Measurements from ENCODE around the gene RASGEF1C. TPM values are rescaled to one million over a fixed set of nuclear protein-coding genes. Genes with fewer than 3 reads are reported as not detected.

The RASGEF1C gene
- total and polyA plus RNA-seq, 2 of the 13 experiments (the other 11 are each of a cell fraction or from before 2014, with no cell fraction given), result not detected

- no peak for DNase-seq (ENCODE audit: low spot score)
These were observed 53.6 kb downstream of the RASGEF1C start for GRCh38 chr5:180155365-180155926.

DNA sequence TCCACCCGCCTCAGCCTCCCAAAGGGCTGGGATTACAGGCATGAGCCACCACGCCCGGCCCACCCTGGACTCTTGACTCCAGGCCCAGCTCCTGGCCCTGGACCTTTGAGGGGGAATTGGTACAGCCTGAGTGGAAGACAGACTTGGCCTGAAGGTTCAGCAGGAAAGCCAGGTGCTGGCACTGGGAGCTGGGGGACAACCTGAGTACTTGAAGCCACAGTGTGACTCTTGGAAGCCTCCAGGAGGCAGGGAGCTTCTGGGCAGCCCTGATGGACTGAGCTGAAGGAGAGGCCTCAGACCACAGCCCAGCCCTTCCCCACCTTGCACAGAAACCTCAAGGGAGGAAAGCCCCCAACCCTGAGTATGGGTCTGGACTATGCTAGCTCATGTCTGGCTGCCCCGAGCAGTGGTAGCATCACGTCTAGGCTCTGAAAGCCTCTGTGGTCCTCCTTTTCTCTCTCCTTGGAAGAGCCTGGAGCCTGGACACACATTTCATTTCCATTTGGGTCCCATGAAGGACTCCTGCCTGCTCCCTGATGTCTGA, 54.1 kb downstream of the RASGEF1C start:
- H3K27me3 ChIP-seq (ENCODE audit: control insufficient read depth in 1 of 2, insufficient read depth in 2 of 2, low read length in 2 of 2), result peaks cover 2 to 35% of the 10 kb centered on the region in 2 experiments; a peak in 4 of 5 replicates
- no TSS peak for BruUV-seq (replicated peaks)
- TF ChIP-seq AGO1 (IDR thresholded peaks at IDR 0.05; ENCODE audit: low read depth, low read length, poor library complexity, severe bottlenecking) (no peak), FOXK2 (IDR thresholded peaks at IDR 0.05) (no peak), SNAI1 (CRISPR knock-in tag; IDR thresholded peaks at IDR 0.05; ENCODE audit: borderline replicate concordance) (no peak), ZBTB10 (CRISPR knock-in tag; IDR thresholded peaks at IDR 0.05; ENCODE audit: borderline replicate concordance) (no peak), NKX3-1 (CRISPR knock-in tag; IDR thresholded peaks at IDR 0.05) (no peak), SAP130 (CRISPR knock-in tag; IDR thresholded peaks at IDR 0.05; ENCODE audit: low read depth) (no peak)

More at GRCh38 chr5:180155365-180155926, 53.6 kb downstream of the RASGEF1C start:
- Histone ChIP-seq H3K4me2 (ENCODE audit: low read depth, low read length) (no peak overlapping the region), H3K79me2 (ENCODE audit: insufficient read depth, low read length) (no peaks in the 10 kb centered on the region), H3K4me3 (replicated peaks in 1 of 3; ENCODE audit: insufficient read depth in 1 of 3, low read depth in 2 of 3, low read length in 3 of 3) (no peak overlapping the region), H3K9ac (ENCODE audit: insufficient read depth, low read depth, low read length) (no peak overlapping the region), H4K20me1 (ENCODE audit: insufficient read depth, low read length) (no peaks in the 10 kb centered on the region), H2AFZ (ENCODE audit: low read length) (no peak overlapping the region), H3K27me3 (ENCODE audit: control insufficient read depth in 1 of 2, insufficient read depth in 2 of 2, low read length in 2 of 2) (peaks cover 2 to 40% of the 10 kb centered on the region in 2 experiments; a peak in 4 of 5 replicates), H3K4me1 (ENCODE audit: insufficient read depth, low read length) (no peaks in the 10 kb centered on the region), H3K9me3 (ENCODE audit: low read length) (no peaks in the 10 kb centered on the region), H3K27ac (ENCODE audit: extremely low read length, insufficient read depth, low read length) (no peak overlapping the region), H3K36me3 (replicated peaks in 1 of 2; ENCODE audit: control insufficient read depth in 1 of 2, insufficient read depth in 2 of 2, low read length in 2 of 2) (no peaks in the 10 kb centered on the region)
- 41% methylated on average over 7 of the region's 17 CpGs for WGBS (ENCODE audit: low lambda C conversion rate)
- intact Hi-C loops (cut with micrococcal nuclease; ENCODE audit: unreplicated experiment) (no loop called here), in situ Hi-C loops (cut with HindIII; ENCODE audit: extremely low pct_ligation_motif_present, low pct_unique_long_range_greater_than_20kb) (no loop called here)
- ChIA-PET CTCF (ENCODE audit: low intra/inter-chr PET ratio, low total read pairs) (no interaction called here), POLR2A (no interaction called here)
- no TSS peak for BruUV-seq (replicated peaks)
- no peak for TF ChIP-seq GMEB1 (CRISPR knock-in tag; IDR thresholded peaks at IDR 0.05; ENCODE audit: borderline replicate concordance)
- no peak for TF ChIP-seq ZNF598 (CRISPR knock-in tag; IDR thresholded peaks at IDR 0.05; ENCODE audit: borderline replicate concordance)
- FAIRE-seq (no peak), ATAC-seq (no peak; the same call in 2 of the 3 replicates)

More for the DNA sequence above, 54.1 kb downstream of the RASGEF1C start:
- H3K4me3 ChIP-seq (replicated peaks in 1 of 3; ENCODE audit: insufficient read depth in 1 of 3, low read depth in 2 of 3, low read length in 3 of 3), result no peak overlapping the region
- no peaks in the 10 kb centered on the region for H3K79me2 ChIP-seq (ENCODE audit: insufficient read depth, low read length)
- H3K36me3 ChIP-seq (replicated peaks in 1 of 2; ENCODE audit: control insufficient read depth in 1 of 2, insufficient read depth in 2 of 2, low read length in 2 of 2), result no peaks in the 10 kb centered on the region
- no peak overlapping the region for H2AFZ ChIP-seq (ENCODE audit: low read length)
- no peak overlapping the region for H3K9ac ChIP-seq (ENCODE audit: insufficient read depth, low read depth, low read length)
- FAIRE-seq (no peak), ATAC-seq (no peak; the same call in 2 of the 3 replicates), DNase-seq (ENCODE audit: low spot score) (no peak)
- intact Hi-C loops (cut with micrococcal nuclease; ENCODE audit: unreplicated experiment) (no loop called here), in situ Hi-C loops (cut with HindIII; ENCODE audit: extremely low pct_ligation_motif_present, low pct_unique_long_range_greater_than_20kb) (no loop called here)
- no peak overlapping the region for H3K27ac ChIP-seq (ENCODE audit: extremely low read length, insufficient read depth, low read length)
- ChIA-PET CTCF (ENCODE audit: low intra/inter-chr PET ratio, low total read pairs) (no interaction called here), POLR2A (no interaction called here)
- 17% methylated on average over 3 of the region's 5 CpGs for WGBS (ENCODE audit: low lambda C conversion rate)
- H3K4me2 ChIP-seq (ENCODE audit: low read depth, low read length), result no peak overlapping the region
- H4K20me1 ChIP-seq (ENCODE audit: insufficient read depth, low read length), result no peaks in the 10 kb centered on the region
- no peaks in the 10 kb centered on the region for H3K9me3 ChIP-seq (ENCODE audit: low read length)
- no peaks in the 10 kb centered on the region for H3K4me1 ChIP-seq (ENCODE audit: insufficient read depth, low read length)
